ENCODE results near the gene CEACAM19. TPM values are rescaled to one million over a fixed set of nuclear protein-coding genes. Genes with fewer than 3 reads are reported as not detected.
"Not testable (repeated sequence)": the region's sequence is repeated elsewhere in the genome, so short reads cannot be mapped to it uniquely, and the experiment has no call there.

CEACAM19 gene, protein sequence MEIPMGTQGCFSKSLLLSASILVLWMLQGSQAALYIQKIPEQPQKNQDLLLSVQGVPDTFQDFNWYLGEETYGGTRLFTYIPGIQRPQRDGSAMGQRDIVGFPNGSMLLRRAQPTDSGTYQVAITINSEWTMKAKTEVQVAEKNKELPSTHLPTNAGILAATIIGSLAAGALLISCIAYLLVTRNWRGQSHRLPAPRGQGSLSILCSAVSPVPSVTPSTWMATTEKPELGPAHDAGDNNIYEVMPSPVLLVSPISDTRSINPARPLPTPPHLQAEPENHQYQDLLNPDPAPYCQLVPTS
- total RNA-seq: 1 to 10 TPM; 5.8 to 8.0 (median 6.9) TPM
- long read RNA-seq, donor 1, partial matches to known transcripts: 1 of 5 reads
- long read RNA-seq, donor 1, other reads (novel, unspliced or antisense): 4 of 5 reads
- long read RNA-seq, donor 2, partial matches to known transcripts: 1 of 2 reads
- long read RNA-seq, donor 2, other reads (novel, unspliced or antisense): 1 of 2 reads

DNA sequence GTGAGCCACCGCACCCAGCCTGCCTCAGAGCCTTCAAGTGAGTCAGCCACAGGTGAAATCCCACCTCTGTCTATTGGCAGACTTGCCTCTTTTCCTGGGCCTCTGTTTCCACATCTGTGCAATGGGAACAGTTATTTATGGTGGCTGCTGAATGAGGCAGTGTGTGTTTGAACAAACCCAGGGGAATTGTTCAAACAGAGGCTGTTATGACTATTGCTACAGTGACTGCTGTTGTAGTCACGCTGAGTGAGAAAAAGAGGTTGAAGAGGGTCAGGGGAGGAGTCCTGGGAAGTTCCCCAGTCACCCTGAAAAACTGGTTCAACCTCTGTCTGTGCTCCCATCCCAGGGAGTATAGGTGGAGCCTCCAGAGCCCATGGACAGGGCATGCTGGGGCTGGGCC is at the start of gene CEACAM19:
TSS of gene CEACAM19 (plus strand) at position 83 of the 400 bp plus-strand sequence. CDS start 450 bp downstream, outside the sequence.
- intact Hi-C loops (cut with DNase I, micrococcal nuclease): no loop called here
- Histone ChIP-seq H3K36me3 (ENCODE audit: low read depth) (no peaks in the 10 kb centered on the region), H3K4me1 (ENCODE audit: low read depth) (no peaks in the 10 kb centered on the region), H3K9me3 (no peaks in the 10 kb centered on the region), H3K4me3 (no peak within 1 kb of the TSS)
- no peak for DNase-seq
- TF ChIP-seq, protein P1, sequence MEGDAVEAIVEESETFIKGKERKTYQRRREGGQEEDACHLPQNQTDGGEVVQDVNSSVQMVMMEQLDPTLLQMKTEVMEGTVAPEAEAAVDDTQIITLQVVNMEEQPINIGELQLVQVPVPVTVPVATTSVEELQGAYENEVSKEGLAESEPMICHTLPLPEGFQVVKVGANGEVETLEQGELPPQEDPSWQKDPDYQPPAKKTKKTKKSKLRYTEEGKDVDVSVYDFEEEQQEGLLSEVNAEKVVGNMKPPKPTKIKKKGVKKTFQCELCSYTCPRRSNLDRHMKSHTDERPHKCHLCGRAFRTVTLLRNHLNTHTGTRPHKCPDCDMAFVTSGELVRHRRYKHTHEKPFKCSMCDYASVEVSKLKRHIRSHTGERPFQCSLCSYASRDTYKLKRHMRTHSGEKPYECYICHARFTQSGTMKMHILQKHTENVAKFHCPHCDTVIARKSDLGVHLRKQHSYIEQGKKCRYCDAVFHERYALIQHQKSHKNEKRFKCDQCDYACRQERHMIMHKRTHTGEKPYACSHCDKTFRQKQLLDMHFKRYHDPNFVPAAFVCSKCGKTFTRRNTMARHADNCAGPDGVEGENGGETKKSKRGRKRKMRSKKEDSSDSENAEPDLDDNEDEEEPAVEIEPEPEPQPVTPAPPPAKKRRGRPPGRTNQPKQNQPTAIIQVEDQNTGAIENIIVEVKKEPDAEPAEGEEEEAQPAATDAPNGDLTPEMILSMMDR (IDR thresholded peaks at IDR 0.05): no peak
- peak; percentile 65 for ATAC-seq

DNA sequence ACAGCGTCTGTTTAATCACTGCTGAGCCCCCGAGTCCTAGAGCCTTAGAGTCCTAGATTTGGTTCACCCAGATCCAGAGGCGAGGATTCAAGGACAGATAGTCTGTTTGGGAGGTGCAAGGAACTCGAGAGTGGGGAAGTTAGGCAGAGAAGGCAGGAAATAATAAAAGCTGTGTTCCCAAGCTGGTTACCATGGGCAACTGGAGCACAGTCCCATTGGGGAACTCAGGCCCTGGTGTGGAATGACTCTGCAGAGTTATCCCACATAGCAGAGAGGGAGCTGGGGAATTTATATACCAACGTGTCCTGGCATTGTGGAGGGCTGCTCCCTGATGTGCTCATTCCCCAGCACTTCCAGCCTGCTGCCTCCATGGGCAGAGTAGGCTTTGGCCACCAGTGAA is 48.2 kb upstream of the CEACAM19 start:
- DNase-seq: no peak

DNA sequence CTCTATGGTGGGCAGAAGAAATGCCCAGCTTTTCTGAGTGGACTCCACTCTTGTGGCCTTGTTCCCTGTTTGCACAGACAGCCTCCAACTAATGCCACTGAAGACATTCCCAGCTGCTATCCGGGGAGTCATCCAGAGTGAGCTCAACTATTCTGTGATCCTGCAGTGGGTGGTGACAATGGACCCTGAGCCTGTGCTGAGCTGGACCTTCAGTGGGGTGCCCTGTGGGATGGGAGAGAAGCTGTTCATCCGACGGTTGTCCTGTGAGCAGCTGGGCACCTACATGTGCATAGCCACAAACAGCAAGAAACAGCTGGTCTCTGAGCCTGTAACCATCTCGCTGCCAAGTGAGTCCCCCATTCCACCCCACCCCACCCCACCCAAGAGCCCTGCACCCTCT is 47.7 kb upstream of the CEACAM19 start:
- no peak for DNase-seq
- H3K4me1 ChIP-seq (ENCODE audit: low read depth): no peaks in the 10 kb centered on the region
- H3K36me3 ChIP-seq (ENCODE audit: low read depth): no peaks in the 10 kb centered on the region
- TF ChIP-seq, protein P1 (IDR thresholded peaks at IDR 0.05): no peak
- intact Hi-C loops (cut with DNase I, micrococcal nuclease): no loop called here
- H3K9me3 ChIP-seq: no peaks in the 10 kb centered on the region
- no peak overlapping the region for H3K4me3 ChIP-seq
- no peak for ATAC-seq

More for the DNA sequence above, 48.2 kb upstream of the CEACAM19 start:
- Histone ChIP-seq H3K4me3 (no peak overlapping the region), H3K36me3 (ENCODE audit: low read depth) (no peaks in the 10 kb centered on the region), H3K9me3 (no peaks in the 10 kb centered on the region), H3K4me1 (ENCODE audit: low read depth) (no peaks in the 10 kb centered on the region)
- ATAC-seq: peak; percentile 56
- intact Hi-C loops (cut with DNase I, micrococcal nuclease): no loop called here
- TF ChIP-seq, protein P1 (IDR thresholded peaks at IDR 0.05): no peak

DNA sequence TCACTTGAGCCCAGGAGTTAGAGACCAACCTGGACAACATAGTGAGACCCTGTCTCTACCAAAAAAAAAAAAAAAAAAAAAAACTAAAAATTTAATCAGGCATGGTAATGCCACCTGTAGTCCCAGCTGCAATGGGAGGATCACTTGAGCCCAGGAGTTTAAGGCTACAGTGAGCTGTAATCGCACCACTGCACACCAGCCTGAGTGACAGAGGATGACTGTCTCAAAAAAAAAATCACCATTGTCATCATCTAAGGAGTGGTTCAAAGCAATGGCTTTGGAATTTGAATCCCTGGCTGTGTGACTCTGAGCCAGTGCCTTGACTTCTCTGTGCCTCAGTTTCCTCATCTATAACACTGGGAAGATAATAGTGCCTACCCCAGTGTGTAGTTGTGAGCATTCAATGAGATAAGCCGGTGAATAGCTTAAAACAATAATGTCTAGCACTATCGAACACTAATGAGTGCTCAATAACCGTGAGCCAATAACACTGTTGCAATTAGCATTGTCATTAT is 46.4 kb upstream of the CEACAM19 start:
- TF ChIP-seq, protein P1 (IDR thresholded peaks at IDR 0.05): no peak
- intact Hi-C loops (cut with DNase I, micrococcal nuclease): no loop called here
- no peaks in the 10 kb centered on the region for H3K4me1 ChIP-seq (ENCODE audit: low read depth)
- DNase-seq (no peak), ATAC-seq (no peak)
- H3K36me3 ChIP-seq (ENCODE audit: low read depth): no peaks in the 10 kb centered on the region
- H3K4me3 ChIP-seq: no peak overlapping the region
- H3K9me3 ChIP-seq: no peaks in the 10 kb centered on the region

DNA sequence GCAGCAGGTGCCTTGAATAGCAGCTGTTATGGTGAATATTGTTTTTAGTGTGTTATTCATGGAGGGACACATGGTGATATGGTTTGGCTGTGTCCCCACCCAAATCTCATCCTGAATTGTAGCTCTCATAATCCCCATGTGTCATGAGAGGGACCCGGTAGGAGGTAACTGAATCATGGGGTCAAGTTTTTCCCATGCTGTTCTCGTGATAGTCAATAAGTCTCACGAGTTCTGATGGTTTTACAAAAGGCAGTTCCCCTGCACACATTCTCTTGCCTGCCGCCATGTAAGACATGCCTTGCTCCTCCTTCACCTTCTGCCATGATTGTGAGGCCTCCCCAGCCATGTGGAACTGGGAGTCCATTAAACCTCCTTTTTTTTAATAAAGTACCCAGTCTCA is 45.6 kb upstream of the CEACAM19 start:
- H3K4me1 ChIP-seq (ENCODE audit: low read depth); H3K4me3 ChIP-seq; H3K9me3 ChIP-seq; intact Hi-C loops (cut with DNase I, micrococcal nuclease); H3K36me3 ChIP-seq (ENCODE audit: low read depth); ATAC-seq; DNase-seq: not testable (repeated sequence)

DNA sequence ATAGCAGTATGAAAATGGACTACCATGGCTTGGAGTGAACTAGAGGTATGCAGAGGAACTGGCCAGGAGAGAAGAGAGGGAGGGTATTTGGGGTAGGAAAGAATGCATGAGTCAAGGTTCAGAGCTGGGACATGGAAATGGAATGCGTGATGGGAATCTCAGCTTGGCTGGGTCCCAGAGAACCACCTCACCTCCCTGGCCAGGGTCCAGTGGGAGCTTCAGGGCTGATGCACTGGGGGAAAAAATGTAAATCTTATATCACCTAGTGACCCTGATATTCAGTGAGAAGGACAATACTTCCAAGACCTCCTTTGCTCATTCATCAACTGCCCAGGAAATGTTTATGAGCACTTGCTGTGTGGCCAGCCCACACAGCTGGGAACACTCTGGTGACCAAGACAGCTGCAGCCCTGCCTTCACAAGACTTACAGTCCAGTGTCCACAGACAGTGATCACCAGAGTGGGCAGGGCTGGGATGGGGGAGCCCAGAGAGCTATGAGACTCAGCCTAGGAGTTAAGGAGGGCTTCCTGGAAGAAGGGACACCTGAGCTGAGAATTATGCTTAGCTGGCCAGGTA is 45.1 kb upstream of the CEACAM19 start:
- DNase-seq: no peak
- TF ChIP-seq, protein P1 (IDR thresholded peaks at IDR 0.05): no peak

More for the DNA sequence above, 45.1 kb upstream of the CEACAM19 start:
- Histone ChIP-seq H3K9me3 (no peaks in the 10 kb centered on the region), H3K36me3 (ENCODE audit: low read depth) (no peaks in the 10 kb centered on the region), H3K4me3 (no peak overlapping the region), H3K4me1 (ENCODE audit: low read depth) (no peaks in the 10 kb centered on the region)
- ATAC-seq: no peak
- intact Hi-C loops (cut with DNase I, micrococcal nuclease): no loop called here
